Activated B cell treated with CpG ODN at 0.5 μM for 24 hours (primary cell): ENCODE measurements around the gene KHNYN. TPM values are rescaled to one million over a fixed set of nuclear protein-coding genes. Genes with fewer than 3 reads are reported as not detected.

Experiments used
- ATAC-seq: fragments of 200-7000 bp; cut with Tn5 transposase; one replicate; pipeline ENCODE4 v1.10.0; 2021; ENCODE audit warnings: low read depth, mild to moderate bottlenecking, moderate library complexity
- CTCF ChIA-PET: fragments of 350-600 bp; sonication (Branson Sonifier 250); formaldehyde crosslinking; loops from one replicate; lab custom pipeline; 2021; ENCODE audit warnings: antibody characterized with exemption; lab: Charles Lee
- POLR2A ChIA-PET: fragments of 350-600 bp; sonication (Branson Sonifier 250); formaldehyde crosslinking; loops from one replicate; lab custom pipeline; 2021; ENCODE audit warnings: antibody characterized with exemption; lab: Charles Lee
- DNase-seq: peaks from one replicate; pipeline ENCODE4 v3.0.0; 2022
- H3K27ac Mint-ChIP-seq: one replicate; pipeline ENCODE4 v1.8.0; 2020; ENCODE audit warnings: mixed read lengths
- H3K27me3 Mint-ChIP-seq: one replicate; pipeline ENCODE4 v1.8.0; 2021; ENCODE audit warnings: mixed read lengths
- H3K36me3 Mint-ChIP-seq: one replicate; pipeline ENCODE4 v1.8.0; 2021; ENCODE audit warnings: low read depth, mixed read lengths
- H3K4me1 Mint-ChIP-seq: one replicate; pipeline ENCODE4 v1.8.0; 2021; ENCODE audit warnings: mixed read lengths
- H3K4me3 Mint-ChIP-seq: one replicate; pipeline ENCODE4 v1.8.0; 2020; ENCODE audit warnings: mild to moderate bottlenecking, mixed read lengths
- H3K9me3 Mint-ChIP-seq: one replicate; pipeline ENCODE4 v1.8.0; 2020; ENCODE audit warnings: mixed read lengths
- intact Hi-C: fragments of 100-400 bp; cut with micrococcal nuclease; formaldehyde crosslinking; loops from one replicate; pipeline ENCODE4 v1.15.1; 2024
- total RNA-seq: library from RNA; stranded (reverse); gene quantifications from 2 replicates; pipeline ENCODE4 v1.2.3, GENCODE V29; 2022
- TF ChIP-seq, protein P1 (sequence below): fragments of 200-600 bp; IDR thresholded peaks from one replicate; pipeline ENCODE4 v1.8.0; 2022; ENCODE audit warnings: antibody characterized with exemption, mild to moderate bottlenecking

Gene KHNYN
- total RNA-seq, 1 donor from 2014 or later: 130 TPM

DNA sequence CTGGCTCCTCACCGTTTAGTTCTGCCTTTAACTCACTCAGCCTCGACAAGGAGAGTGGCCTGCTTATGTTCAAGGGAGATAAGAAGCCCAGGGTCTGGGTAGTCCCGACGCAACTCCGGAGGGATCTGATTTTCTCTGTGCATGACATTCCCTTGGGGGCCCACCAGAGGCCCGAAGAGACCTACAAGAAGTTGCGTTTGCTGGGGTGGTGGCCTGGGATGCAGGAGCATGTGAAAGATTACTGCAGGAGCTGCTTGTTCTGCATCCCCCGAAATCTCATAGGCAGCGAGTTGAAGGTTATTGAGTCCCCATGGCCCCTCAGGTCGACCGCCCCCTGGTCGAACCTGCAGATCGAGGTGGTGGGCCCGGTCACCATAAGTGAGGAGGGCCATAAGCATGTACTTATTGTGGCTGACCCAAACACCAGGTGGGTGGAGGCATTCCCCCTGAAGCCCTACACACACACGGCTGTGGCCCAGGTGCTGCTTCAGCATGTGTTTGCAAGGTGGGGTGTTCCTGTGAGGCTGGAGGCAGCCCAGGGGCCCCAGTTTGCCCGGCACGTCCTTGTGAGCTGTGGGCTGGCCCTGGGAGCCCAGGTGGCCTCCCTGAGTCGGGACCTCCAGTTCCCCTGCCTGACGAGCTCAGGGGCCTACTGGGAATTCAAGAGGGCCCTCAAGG is 13.4 kb upstream of the KHNYN start:
- intact Hi-C loops: no loop called here
- Mint-ChIP-seq H3K9me3 (no peaks in the 10 kb centered on the region), H3K27me3 (peaks cover 30% of the 10 kb centered on the region), H3K27ac (no peak overlapping the region), H3K4me3 (no peak overlapping the region), H3K36me3 (no peaks in the 10 kb centered on the region), H3K4me1 (no peaks in the 10 kb centered on the region)
- TF ChIP-seq, protein P1, sequence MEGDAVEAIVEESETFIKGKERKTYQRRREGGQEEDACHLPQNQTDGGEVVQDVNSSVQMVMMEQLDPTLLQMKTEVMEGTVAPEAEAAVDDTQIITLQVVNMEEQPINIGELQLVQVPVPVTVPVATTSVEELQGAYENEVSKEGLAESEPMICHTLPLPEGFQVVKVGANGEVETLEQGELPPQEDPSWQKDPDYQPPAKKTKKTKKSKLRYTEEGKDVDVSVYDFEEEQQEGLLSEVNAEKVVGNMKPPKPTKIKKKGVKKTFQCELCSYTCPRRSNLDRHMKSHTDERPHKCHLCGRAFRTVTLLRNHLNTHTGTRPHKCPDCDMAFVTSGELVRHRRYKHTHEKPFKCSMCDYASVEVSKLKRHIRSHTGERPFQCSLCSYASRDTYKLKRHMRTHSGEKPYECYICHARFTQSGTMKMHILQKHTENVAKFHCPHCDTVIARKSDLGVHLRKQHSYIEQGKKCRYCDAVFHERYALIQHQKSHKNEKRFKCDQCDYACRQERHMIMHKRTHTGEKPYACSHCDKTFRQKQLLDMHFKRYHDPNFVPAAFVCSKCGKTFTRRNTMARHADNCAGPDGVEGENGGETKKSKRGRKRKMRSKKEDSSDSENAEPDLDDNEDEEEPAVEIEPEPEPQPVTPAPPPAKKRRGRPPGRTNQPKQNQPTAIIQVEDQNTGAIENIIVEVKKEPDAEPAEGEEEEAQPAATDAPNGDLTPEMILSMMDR: no peak
- POLR2A ChIA-PET: no interaction called here
- CTCF ChIA-PET: no interaction called here
- DNase-seq (no peak), ATAC-seq (no peak)

GRCh38 chr14:24416932-24417619 is 12.7 kb upstream of the KHNYN start:
- H3K27me3 Mint-ChIP-seq: peaks cover 30% of the 10 kb centered on the region
- TF ChIP-seq, protein P1: no peak
- H3K36me3 Mint-ChIP-seq: no peaks in the 10 kb centered on the region
- no peak overlapping the region for H3K27ac Mint-ChIP-seq
- DNase-seq (no peak), ATAC-seq (no peak)
- ChIA-PET CTCF (interaction anchor here (0.8 kb wide), 1 partner anchor 14 kb away, joined by 3 read pairs; no protein-coding TSS in a partner anchor), POLR2A (no interaction called here)
- no peak overlapping the region for H3K4me3 Mint-ChIP-seq
- H3K9me3 Mint-ChIP-seq: no peaks in the 10 kb centered on the region
- H3K4me1 Mint-ChIP-seq: no peaks in the 10 kb centered on the region
- intact Hi-C loops: no loop called here

DNA sequence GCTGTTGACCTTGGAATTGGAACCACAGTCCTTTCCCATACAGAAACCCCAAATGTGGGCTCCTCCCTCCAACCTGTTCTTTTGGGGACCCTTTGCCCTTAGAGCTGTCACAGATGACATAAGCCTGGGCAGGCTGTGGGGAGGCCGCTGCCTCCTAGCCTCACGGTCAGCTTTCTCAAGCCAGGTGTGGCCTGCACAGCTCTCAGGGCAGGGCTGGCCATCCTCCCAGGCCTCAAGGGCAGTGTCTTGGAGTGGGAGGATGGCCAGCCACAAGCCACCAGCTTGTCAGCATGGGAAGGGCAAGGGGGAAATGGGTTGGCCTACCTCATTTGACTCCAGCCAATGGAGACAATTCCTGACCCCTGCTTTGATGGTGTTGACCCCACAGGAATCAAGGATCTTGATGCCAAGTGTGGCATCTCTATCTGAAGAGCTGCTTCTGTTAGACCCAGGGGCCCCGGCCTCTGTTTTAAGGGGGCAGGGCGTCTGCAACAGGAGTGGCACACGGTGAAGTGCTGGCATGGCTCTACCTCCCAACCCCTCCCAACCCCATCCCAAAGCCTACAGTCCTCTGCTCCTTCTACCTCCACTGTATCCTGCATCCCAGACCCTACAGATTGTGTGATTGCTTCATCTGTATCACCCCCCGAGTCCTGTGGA is 11.8 kb upstream of the KHNYN start:
- DNase-seq (no peak), ATAC-seq (no peak)
- TF ChIP-seq, protein P1: no peak
- POLR2A ChIA-PET: interaction anchor here (1.3 kb wide), 1 partner anchor 52 kb away, joined by 5 read pairs; no protein-coding TSS in a partner anchor
- CTCF ChIA-PET: interaction anchor here (0.8 to 1.3 kb wide), 3 partner anchors 9 to 84 kb away, joined by 3 to 4 read pairs (median 4); no protein-coding TSS in a partner anchor
- Mint-ChIP-seq H3K4me1 (no peaks in the 10 kb centered on the region), H3K9me3 (no peaks in the 10 kb centered on the region), H3K36me3 (no peaks in the 10 kb centered on the region), H3K4me3 (no peak overlapping the region), H3K27me3 (peaks cover 27% of the 10 kb centered on the region), H3K27ac (no peak overlapping the region)
- intact Hi-C loops: no loop called here

DNA sequence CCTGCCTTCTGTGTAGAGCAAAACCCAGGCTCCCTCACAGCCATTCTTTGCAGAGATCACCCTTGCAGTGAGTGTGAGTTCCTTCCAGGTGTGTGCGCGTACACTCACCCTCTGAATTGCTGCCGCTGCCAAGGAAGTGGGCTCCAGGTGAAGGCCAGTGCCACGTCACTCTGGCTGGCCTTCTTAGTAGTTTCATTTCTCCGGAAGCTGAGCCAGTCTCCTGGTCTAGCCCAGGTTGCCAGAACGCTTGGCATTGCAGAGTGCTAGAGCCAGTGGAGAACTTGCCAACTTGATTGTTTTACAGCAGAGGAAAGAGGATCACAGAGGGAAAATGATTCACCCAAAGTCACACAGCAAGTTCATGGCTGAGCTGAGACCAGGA is 11.3 kb upstream of the KHNYN start:
- DNase-seq: no peak
- CTCF ChIA-PET: interaction anchor here (0.7 to 1.4 kb wide), 4 partner anchors 9 to 85 kb away, joined by 3 to 7 read pairs (median 4); no protein-coding TSS in a partner anchor
- ATAC-seq: no peak

More for the DNA sequence above, 11.3 kb upstream of the KHNYN start:
- TF ChIP-seq, protein P1: no peak
- H3K36me3 Mint-ChIP-seq: no peaks in the 10 kb centered on the region
- POLR2A ChIA-PET: interaction anchor here (1.2 to 2.0 kb wide), 3 partner anchors 11 to 79 kb away, joined by 3 to 9 read pairs (median 5); partner anchors contain the start of genes CBLN3, KHNYN and RIPK3
- no peaks in the 10 kb centered on the region for H3K4me1 Mint-ChIP-seq
- H3K4me3 Mint-ChIP-seq: no peak overlapping the region
- intact Hi-C loops: no loop called here
- H3K27me3 Mint-ChIP-seq: peaks cover 27% of the 10 kb centered on the region
- no peaks in the 10 kb centered on the region for H3K9me3 Mint-ChIP-seq
- no peak overlapping the region for H3K27ac Mint-ChIP-seq
